NCI-H526 treated with DMSO at 0.1 percent for 48 hours (cell line): ENCODE results near the gene OGA.
A peak's percentile ranks its signal among the peaks of the same experiment; 100 is the strongest.

Experiments
- DNase-seq: peaks from one replicate; lab custom pipeline; 2025; lab: John Stamatoyannopoulos, UW

The OGA gene

DNA sequence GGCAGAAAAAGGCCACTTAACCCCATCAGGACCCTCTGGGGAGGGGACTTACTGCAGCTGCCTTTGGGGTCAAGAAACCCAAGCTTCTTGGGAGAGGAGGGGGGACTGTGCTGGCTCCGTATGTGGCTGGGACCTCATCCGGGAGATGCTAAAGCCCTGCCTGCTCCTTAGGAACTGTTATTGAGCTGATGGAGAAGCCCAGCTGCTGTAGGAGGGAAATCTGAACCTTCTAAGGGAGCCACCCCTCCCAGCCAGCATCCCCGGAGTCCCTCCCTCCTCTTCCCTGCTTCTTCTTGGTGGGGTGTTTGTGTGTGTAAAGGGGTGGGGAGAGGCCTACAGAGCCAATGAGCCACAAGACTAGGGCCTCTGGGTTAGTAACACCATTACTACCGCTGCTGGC lies 17.1 kb upstream of the OGA start:
- DNase-seq: no peak

DNA sequence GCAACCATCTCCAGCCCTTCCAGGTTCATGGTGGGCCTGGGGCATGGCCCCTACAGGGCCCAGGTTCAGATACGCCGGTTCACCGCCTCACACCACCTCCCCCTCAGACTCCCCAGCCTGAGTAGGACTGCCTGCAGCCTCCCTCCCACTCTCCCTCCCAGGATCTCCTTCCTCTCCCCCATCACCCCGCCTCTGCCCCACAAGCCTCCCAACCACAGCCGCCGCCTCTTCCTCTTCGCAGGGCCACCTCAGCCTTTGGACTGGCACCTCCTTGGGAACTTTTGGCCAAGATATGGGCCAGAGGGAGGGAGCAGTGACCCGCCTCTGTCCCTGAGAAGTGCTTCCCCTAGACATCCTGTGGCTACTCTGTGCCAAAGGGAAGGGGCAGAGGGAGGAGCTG lies 16.1 kb upstream of the OGA start:
- DNase-seq: no peak

DNA sequence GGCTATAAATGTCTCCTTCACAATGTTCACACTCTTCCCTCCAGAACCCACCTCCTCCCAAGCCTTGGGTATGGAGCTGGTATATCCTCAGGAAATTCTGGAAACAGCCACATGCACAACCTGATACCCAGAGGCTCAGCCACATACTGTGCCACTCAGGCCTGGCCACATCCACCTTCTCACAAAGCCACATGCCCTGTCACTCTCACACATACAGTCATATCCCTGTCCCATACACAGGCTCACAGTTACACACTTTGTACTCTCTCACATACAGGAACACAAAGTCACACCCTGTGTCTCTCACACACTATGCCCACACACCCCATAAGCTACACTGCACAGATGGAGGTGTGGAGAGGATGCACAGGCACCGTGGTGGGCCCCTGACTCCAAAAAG lies 15.2 kb upstream of the OGA start:
- DNase-seq: no peak

DNA sequence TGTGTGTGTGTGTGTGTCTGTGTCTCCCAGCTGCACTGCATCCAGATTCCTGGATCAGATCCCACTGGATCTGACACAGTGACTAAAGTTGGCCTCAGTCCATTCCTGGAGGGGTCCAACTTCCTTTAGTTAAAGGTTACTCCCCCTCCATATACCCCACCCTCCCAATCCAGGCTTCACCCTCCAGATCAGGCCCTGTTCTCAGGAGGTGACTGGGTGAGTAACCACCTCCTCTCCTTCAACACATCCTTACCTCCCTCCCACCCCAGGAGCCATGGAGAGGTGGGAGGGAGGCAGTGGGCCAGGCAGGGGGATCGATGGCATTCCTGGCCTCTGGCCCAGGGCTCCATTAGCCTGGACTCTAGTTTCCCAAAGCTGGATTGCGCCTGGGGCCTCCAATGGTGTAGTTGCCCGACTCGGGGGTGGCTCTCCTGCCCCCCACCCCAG lies 14.1 kb upstream of the OGA start:
- DNase-seq: no peak

DNA sequence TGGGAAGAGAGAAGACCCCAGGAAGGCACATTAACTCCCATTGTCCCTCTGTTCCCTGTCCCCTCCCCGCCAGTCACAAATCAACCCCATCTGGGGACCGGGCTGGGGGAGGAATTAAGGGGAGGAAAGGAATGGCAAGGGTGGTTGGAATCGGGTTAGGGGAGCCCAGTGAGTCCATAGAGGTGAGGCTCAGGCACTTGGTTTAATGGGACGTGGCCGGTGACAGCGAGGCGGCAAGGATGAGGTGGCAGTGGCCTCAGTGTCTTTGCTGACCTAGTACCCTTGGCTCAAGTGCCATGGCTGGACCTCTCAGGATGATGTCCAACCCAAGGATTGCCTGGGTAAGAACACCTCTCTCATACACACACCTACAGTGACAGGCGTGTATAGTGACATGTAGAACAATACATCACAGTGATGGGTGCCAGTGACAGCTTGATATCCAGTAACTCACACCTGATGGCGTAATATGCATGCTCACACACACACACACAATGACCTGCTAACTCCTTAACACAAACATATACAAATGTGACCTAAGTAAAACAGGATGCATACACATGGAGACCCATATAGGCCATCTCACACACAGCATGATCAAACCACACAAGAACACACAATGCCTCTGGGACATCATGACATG lies 13.0 kb upstream of the OGA start:
- DNase-seq: no peak

DNA sequence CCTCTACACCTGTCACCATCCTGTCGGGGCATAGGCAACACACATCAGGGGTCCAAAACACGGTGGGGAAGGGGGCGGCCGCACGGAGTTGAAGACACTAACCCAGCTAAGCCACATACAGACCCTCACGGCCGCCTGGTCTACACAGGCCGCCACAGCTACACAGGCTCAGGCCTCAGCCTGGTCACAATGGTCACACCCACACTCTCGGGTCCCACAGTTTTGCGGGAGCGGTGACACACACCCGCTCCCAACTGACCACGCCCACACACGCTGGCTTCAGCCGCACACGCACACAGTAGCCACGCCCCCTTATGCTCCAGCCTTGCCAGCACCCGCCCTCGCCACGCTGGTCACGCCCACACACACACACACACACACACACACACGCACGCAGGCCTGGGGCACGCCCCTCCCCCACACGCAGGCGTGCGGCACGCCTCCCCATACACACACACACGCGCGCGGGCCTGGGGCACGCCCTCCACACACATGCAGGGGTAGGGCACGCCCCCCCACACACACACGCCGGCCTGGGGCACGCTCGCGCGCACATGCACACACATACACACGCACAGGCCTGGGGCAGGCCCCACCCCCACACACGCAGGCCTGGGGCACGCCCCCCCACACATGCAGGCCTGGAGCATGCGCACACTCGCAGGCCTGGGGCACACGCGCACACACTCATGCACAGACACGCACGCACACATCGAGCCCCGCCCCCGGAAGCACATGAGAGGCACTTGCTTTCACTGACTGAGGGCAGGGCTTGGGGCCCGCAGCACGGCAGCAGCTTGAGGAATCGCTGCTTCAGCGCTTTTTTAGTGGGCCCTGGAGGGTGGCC lies 12.3 kb upstream of the OGA start:
- peak; percentile 67 for DNase-seq

DNA sequence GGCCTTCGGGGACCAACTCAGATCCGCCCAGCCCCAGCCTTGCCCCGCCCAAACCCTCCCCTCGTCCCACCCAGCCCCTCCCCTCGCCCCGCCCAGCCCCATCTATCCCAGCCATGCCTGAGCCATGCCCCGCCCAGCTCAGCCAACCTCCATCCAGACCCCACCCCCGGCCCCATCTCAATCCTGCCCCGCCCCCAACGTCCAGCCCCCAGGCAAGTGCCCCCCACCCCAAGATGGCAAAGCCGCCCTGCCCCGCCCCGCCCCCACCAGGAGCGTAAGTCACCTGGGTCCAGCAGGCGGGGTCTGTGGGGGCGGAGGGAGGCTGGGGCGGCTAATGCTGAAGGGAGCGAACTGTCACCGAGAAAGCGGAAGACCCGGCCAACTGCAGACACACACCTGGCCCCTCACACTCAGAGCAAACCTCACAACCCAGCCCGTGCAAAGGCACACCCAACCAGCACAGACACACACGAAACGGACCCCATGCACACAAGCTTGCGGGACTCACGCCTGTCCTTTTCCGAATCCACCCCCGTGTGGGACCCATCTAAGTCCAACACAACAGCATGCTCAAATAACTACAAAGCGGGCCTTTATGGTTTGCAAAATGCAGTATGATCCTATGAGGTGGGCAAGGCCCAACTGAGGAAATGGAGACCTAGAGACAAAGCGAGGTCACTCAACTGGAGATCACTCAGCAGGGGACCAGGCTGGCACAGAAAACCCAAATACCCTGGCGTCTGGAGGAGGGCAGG lies 11.5 kb upstream of the OGA start:
- peak; percentile 54 for DNase-seq

DNA sequence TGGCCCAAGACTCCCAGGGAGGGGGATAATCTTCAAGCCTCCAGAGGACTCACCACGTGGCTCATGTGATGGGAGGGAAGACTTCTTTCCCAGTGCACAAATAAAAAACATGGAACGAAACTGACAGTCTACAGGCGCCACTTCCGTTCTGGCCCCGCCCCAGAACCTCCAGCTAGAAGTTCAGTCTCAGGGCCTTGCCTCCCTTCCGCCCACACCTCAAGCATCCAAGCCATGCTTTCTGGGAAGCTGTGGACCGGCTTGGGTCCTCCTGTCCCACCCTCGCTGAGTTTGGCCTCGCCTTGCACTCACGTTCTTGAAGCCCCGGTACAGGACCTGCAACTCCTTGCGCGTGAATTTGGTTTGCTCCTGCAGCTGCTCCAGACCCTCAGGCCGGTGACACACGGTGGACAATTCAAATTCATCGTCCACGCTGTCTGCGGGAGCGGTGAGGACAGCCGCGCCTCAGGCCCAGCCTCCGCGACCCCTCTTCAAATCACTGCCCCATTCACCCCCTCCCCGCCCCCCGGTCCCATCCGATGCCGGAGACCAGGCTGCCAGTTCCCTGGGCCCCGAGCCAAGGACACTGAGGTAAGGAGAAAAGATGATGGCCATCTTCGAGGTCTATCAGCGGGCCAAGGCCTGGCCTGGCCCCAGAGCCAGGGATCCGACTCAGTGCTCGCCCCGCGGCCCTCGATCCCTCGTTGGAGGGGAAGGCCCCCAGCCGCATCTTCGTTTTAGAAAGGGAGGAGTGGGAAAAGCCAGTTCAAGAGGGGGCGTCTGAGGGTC lies 10.7 kb upstream of the OGA start:
- no peak for DNase-seq

DNA sequence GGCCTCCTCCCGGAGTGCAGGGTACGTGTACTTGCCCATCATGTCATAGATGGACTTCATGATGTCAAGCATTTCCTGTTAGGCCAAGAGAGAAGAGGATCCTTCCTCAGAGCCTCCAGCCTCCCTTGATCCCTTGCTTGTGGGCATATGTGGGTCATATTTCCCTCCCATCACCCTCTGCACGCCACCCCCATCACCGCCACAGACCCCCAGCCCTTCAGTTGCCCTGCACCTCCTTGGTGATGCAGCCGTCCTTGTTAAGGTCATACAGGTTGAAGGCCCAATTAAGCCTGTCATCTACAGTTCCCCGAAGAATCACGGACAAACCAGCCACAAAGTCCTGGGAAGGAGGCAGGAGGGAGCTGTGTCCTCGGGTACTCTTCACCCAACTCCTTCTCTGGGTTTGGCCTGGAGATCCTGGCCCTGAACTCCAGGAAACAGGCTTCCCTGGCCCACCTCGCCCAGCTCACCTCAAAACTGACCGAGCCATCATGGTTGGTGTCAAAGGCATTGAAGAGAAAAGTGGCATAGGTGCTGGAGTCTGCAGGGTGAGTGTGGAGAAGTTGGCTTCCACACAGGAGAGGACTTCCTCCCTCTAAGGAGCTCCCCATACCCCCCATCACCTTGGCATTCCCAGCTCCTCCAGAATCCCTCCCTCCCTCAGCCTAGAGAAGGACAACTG lies 9.8 kb upstream of the OGA start:
- no peak for DNase-seq

DNA sequence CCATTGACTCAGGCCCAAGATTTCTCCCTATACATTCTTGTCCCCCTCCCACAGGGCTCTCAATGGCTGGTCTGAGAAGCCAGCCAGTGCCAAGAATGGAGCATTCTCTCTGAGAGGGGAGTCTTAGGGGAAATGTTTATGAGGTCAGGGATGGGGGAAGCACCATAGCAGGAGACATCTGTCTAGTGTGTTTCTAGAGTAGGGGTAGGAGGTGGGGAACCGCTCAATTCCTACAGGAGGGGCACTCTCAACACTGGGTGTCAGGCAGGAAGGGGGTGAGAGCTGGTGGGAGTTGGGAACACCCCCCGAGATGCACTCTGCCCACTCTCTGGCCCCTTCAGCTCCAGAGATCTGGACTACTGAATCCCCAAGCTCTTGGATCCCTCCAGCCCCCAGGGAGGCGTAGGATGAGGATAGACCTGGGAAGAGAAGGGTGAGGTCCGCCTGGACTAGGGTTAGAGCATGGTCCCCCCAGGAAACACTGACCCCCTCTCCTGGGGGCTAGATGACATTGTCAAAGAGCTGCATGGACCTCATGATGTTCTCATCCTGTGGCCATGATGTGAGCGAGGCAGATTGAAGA lies 8.7 kb upstream of the OGA start:
- no peak for DNase-seq

DNA sequence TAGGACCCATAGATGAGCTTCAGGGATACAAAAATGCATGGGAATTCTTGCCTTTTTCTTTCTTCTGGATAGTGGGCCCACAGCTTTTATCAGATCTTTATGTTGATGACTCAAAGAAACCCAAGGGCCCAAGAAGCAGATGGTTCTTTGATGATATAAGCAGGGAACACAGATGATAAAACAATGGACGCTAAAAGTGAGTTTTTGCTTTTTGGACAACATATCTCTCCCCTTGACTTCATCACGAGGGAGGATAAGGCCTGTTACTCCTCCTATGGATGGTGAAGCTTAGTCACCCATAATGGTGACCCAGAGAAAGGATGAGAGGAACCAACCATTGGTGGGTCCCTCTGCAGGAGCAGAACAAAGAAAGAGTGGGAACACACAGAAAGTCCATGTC lies 6.5 kb upstream of the OGA start:
- no peak for DNase-seq

DNA sequence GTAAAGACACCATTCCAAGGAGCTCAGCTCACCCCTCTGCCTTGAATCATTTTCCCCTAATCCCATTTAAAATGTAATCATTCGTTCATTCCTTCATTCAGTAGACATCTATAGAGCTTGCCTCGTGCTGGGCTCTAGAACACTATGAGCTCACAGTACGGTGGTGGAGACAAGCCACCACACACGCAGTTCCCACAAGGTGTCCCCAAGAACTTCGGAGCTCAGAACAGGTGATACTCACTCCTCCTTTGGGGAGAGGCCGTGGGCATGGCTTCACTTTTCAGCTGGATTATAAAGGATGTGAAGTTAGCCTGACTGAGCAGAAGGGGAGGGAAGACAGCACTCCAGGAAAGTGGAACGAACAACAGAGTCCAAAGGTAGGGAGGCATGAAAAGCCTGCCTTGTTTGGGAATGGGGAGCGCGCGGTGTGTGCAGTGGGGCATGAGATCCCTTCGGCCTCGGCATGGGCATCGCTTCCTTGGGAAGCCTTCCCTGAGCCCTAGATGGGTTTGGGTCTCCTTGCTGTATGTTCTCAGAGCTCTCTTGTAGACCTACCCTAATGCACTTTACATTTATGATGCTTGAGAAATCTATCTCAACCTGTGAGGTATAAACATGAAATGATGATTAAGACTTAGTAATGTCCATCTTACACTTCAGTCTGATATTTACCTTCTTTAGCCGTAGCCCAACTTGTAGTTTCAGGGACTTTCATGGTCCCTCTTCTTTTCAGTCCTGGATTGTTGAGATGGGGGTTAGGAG lies 809 bp upstream of the OGA start:
- peak; percentile 76 for DNase-seq

DNA sequence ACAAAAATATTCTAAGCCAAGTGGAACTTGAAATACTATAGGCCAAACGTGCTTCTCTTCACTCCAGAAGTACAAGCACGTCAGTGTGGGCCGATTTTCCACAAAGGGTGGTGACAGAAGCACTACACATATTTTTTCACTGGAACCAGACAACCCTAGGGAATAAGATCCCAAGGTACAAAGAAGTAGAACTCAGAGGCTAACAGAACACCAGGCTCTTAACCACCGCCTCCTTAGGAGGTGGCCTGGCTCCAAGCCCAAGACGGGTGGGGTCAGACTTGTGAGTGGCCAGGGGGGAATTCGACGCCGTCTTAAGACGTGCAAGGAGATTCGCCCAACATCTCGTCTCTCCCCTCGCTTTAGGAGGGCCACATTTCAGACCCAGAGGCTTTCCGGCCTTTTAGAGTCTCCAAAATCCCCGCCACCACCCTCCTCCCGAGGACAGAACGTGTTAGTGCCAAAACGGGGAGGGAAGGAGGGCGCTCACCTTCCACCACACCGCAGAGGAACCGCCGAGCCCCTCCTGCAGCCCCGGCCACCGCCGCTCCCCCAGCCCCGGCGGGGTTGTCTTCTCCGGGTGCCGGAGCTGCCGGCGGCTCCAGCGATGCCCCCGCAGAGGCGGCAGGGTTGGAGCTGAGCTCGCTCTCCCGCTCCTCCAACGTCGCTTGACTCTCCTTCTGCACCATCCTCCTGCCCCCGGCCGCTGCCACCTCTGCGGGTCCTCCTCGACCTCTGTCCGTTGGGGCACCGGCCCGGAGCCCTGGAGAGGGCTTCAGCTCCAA lies 716 bp downstream of the OGA start:
- DNase-seq: no peak

DNA sequence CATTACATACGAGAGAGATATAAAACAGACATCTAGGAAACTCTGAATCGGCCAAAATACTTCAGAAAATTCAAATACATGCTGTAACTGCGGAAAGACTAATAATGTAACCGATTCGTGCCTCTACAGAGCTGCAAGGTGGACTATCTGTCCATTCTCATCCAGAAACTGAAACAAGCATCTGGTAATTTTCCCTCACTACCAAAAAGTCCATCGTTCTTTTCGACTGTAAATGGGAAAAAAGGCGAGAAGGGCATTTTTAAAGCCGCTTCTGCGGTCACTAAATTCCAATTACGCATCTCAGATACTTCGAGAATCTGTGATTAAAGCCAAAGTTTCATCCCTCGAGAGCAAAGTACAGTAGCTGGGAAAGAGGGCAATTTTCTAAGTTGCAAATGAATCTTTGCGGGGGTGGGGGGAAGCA lies 1.3 kb downstream of the OGA start:
- DNase-seq: no peak

DNA sequence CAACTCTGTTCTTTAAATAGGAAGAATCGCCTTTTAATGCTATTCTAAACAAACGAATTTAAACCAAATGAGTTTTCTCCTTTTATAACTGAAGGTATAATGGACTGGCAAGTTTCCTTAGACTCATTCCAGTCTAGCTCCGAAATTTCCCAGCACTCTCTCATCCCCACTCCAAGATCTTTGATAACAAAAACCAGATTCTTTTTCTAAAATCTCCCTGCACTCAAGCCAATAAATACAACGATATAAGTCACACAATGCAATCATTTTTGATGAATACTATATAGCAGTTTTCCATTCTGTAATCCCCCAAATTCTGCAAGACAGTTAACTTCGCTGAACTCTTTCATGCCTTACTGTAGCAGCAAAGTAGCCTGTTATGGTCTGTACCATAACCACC lies 1.9 kb downstream of the OGA start:
- DNase-seq: no peak

DNA sequence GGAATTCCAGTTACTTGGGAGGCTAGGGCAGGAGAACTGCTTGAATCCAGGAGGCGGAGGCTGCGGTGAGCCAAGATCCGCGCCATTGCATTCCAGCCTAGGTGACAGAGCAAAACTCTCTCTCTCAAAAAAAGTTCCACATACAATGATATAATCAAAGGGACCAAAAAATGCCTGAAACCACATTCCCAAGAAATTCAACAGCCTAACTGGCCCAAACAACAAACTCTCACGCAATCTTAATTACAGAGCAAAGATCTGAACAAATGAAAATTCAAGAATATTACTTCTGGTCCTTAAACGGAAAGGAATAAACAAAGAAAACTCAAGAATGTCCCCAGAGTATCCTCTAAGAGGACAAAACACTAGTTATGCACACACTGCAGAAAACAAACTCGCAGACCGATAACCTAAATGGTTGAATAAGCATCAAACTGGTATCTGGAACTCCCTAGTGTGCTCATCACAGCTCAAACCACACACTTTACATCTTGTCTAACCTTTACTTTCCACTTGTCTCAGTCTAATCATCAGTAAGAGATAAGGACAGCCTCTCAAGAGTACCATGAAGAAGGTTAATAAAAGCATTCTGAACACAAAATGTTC lies 3.7 kb downstream of the OGA start:
- no peak for DNase-seq

DNA sequence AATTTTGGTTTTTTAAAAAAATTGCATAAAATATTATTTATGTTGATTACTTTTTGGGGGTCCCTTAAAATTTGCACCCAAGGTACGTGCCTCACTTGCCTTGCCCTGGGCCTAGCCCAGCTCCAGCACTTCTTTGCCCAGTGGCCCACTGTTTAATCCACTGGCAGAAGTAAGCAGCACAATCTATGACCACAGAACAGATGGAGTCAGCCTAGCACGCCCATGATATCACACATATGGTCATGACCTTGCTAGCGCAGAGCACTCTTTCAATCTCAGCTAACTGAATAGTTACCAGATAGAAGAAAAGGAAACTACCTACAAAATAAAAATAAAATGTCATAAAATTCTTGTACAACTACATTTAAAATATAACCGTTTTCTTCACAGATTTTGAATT lies 5.6 kb downstream of the OGA start:
- DNase-seq: no peak

DNA sequence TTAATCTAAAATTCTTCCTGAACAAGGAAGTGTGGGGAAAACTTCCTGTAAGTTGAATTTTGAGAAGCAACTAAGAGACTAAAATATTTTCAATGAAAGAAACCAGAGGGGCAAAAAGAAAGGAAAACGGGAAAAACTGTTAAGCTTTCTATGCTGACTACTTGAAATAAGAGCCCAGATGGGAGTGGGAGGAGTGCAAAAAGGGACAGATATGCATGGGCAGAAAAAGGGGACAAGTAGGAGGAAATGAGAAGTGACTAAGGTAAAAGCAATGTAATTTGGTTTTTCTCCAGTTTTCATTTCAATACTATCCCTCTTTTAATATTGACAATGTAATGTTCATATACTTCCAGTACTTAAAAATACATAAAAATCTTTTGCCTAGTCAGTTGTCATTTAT lies 11.1 kb downstream of the OGA start:
- DNase-seq: no peak

DNA sequence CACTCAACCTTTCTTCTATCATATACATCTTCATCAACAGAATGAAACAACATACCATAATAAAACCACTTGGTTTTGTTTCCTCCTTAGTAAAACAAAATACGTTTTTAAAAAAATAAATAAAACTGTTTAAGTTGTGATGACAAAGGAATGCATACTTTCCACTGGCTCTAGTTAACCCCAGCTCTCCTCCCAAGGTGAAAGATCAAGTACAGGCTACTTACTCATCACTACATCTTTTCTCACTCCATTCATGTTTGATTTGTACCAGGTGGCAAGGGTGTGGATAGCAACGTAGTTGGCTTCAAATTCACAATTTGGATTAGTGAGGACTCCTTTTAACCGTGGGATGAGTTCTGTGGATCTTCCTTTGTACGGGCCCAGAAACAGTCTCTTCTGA lies 14.7 kb downstream of the OGA start:
- DNase-seq: no peak
